HepG2 (cell line): ENCODE measurements around the gene RAB8A. TPM values are rescaled to one million over a fixed set of nuclear protein-coding genes. Genes with fewer than 3 reads are reported as not detected.

Source experiments
- BHLHE40 ChIP-seq: IDR thresholded peaks from 2 replicates; pipeline ENCODE4 v1.6.1; 2011; ENCODE audit warnings: low read length, improper control_type of control experiment
- BORCS8-MEF2B ChIP-seq: sonication (generic); formaldehyde crosslinking; IDR thresholded peaks from 2 replicates; pipeline ENCODE4 v1.8.0; 2022; ENCODE audit warnings: mild to moderate bottlenecking, missing genetic modification reagents
- DMAP1 ChIP-seq: IDR thresholded peaks from 2 replicates; pipeline ENCODE4 v1.6.1; 2016
- EED ChIP-seq: sonication (generic); formaldehyde crosslinking; IDR thresholded peaks from 2 replicates; pipeline ENCODE4 v1.5.0; 2020; ENCODE audit warnings: mild to moderate bottlenecking, missing genetic modification reagents
- FOXA3 ChIP-seq: IDR thresholded peaks from 2 replicates; pipeline ENCODE4 v1.6.1; 2016; ENCODE audit warnings: missing genetic modification reagents, missing compliant biosample characterization
- GABPA ChIP-seq, 2 experiments: IDR thresholded peaks; 2 replicates each; pipeline ENCODE4 v1.6.1; 2011 to 2016; ENCODE audit warnings: low read depth in 2 of 2, low read length in 1 of 2, missing biosample characterization in 1 of 2, missing genetic modification characterization in 1 of 2
- GATAD2A ChIP-seq: IDR thresholded peaks from 2 replicates; pipeline ENCODE4 v1.6.1; 2016
- HNRNPK ChIP-seq: fragments of 200-400 bp; formaldehyde crosslinking; IDR thresholded peaks from 2 replicates; pipeline ENCODE4 v1.6.1; 2018; ENCODE audit warnings: low read length, low read depth, moderate library complexity, mild to moderate bottlenecking; ENCODE audit not compliant: poor library complexity, severe bottlenecking
- HOXA3 ChIP-seq: sonication (generic); formaldehyde crosslinking; IDR thresholded peaks from 2 replicates; pipeline ENCODE4 v1.5.0; 2020; ENCODE audit warnings: missing genetic modification reagents
- KAT7 ChIP-seq: IDR thresholded peaks from 2 replicates; pipeline ENCODE4 v1.6.1; 2018; ENCODE audit warnings: borderline replicate concordance, missing compliant biosample characterization
- KLF13 ChIP-seq: sonication (generic); formaldehyde crosslinking; IDR thresholded peaks from 2 replicates; pipeline ENCODE4 v1.4.0; 2020; ENCODE audit warnings: mild to moderate bottlenecking, missing genetic modification reagents
- MTA1 ChIP-seq: sonication (generic); formaldehyde crosslinking; IDR thresholded peaks from 2 replicates; pipeline ENCODE4 v1.4.0; 2020; ENCODE audit warnings: missing genetic modification reagents, mild to moderate bottlenecking, borderline replicate concordance
- PBX2 ChIP-seq: IDR thresholded peaks from 2 replicates; pipeline ENCODE4 v1.6.1; 2016; ENCODE audit warnings: control low read depth
- RAD21 ChIP-seq: fragments of 450-650 bp; formaldehyde crosslinking; IDR thresholded peaks from 2 replicates; pipeline ENCODE4 v1.5.0; 2020; ENCODE audit warnings: mild to moderate bottlenecking
- REPIN1 ChIP-seq: sonication (generic); formaldehyde crosslinking; IDR thresholded peaks from 2 replicates; pipeline ENCODE4 v1.8.0; 2022; ENCODE audit warnings: missing genetic modification reagents, low read depth, mild to moderate bottlenecking, borderline replicate concordance
- SCMH1 ChIP-seq: sonication (generic); formaldehyde crosslinking; IDR thresholded peaks from 2 replicates; pipeline ENCODE4 v1.9.0; 2021; ENCODE audit warnings: missing genetic modification reagents, mild to moderate bottlenecking, borderline replicate concordance
- SRSF4 ChIP-seq: fragments of 200-400 bp; formaldehyde crosslinking; IDR thresholded peaks from one replicate; pipeline ENCODE4 v1.6.1; 2018; ENCODE audit warnings: mild to moderate bottlenecking, low read depth, low read length, moderate library complexity; ENCODE audit not compliant: poor library complexity, severe bottlenecking
- TCF12 ChIP-seq, 2 experiments: fragments of 450-650 bp in 1 of 2; sonication (generic) in 1 of 2; formaldehyde crosslinking in 1 of 2; IDR thresholded peaks; 2 replicates each; pipeline versions ENCODE4 v1.6.1 to v1.8.0; 2017 to 2022; ENCODE audit warnings: antibody characterized with exemption in 1 of 2, mild to moderate bottlenecking in 1 of 2, missing genetic modification reagents in 1 of 2, moderate library complexity in 1 of 2
- U2AF2 ChIP-seq: fragments of 200-400 bp; formaldehyde crosslinking; IDR thresholded peaks from 2 replicates; pipeline ENCODE4 v1.6.1; 2017; ENCODE audit warnings: low read depth, mild to moderate bottlenecking, low read length
- ZBTB39 ChIP-seq: sonication (generic); formaldehyde crosslinking; IDR thresholded peaks from 2 replicates; pipeline ENCODE4 v1.5.0; 2020; ENCODE audit warnings: missing genetic modification reagents
- ZC3H13 ChIP-seq: sonication (generic); formaldehyde crosslinking; IDR thresholded peaks from 2 replicates; pipeline ENCODE4 v1.8.1; 2023; ENCODE audit warnings: mild to moderate bottlenecking, missing genetic modification reagents, moderate library complexity
- ZNF460 ChIP-seq: sonication (generic); formaldehyde crosslinking; IDR thresholded peaks from 2 replicates; pipeline ENCODE4 v1.5.1; 2020; ENCODE audit warnings: missing genetic modification reagents, mild to moderate bottlenecking, borderline replicate concordance
- ZNF567 ChIP-seq: sonication (generic); formaldehyde crosslinking; IDR thresholded peaks from 2 replicates; pipeline ENCODE4 v1.8.1; 2023; ENCODE audit warnings: mild to moderate bottlenecking, missing genetic modification reagents, borderline replicate concordance
- ZNF597 ChIP-seq: sonication (generic); formaldehyde crosslinking; IDR thresholded peaks from 2 replicates; pipeline ENCODE4 v1.5.0; 2020; ENCODE audit warnings: missing genetic modification reagents
- ZNF605 ChIP-seq: sonication (generic); formaldehyde crosslinking; IDR thresholded peaks from 2 replicates; pipeline ENCODE4 v1.8.0; 2022; ENCODE audit warnings: mild to moderate bottlenecking, missing genetic modification reagents
- ZNF746 ChIP-seq: sonication (generic); formaldehyde crosslinking; IDR thresholded peaks from 2 replicates; pipeline ENCODE4 v1.8.0; 2022; ENCODE audit warnings: mild to moderate bottlenecking, missing genetic modification reagents
- ZNF75D ChIP-seq: sonication (generic); formaldehyde crosslinking; IDR thresholded peaks from 2 replicates; pipeline ENCODE4 v1.8.1; 2023; ENCODE audit warnings: missing genetic modification reagents, mild to moderate bottlenecking, borderline replicate concordance
- ZNF766 ChIP-seq: sonication (generic); formaldehyde crosslinking; IDR thresholded peaks from 2 replicates; pipeline ENCODE4 v1.5.0; 2020; ENCODE audit warnings: missing genetic modification reagents, borderline replicate concordance
- ZNF841 ChIP-seq: sonication (generic); formaldehyde crosslinking; IDR thresholded peaks from 2 replicates; pipeline ENCODE4 v1.8.1; 2023; ENCODE audit warnings: missing genetic modification reagents, borderline replicate concordance
- polyA plus RNA-seq, 8 experiments: library from polyadenylated mRNA; depleted of rRNA in 3 of 8; stranded (reverse) in 7 of 8; unstranded in 1 of 8; fragments of >200 nt; fragmentation: Illumina TruSeq in 4 of 8; extraction: Trizol in 4 of 8; gene quantifications; 2 replicates each; pipeline versions ENCODE4 v1.2.1 to v1.2.3, GENCODE V29; 2011 to 2016; ENCODE audit warnings: low read depth in 4 of 8, missing spikeins in 1 of 8, mixed read lengths in 1 of 8; ENCODE audit not compliant: insufficient read depth in 1 of 8
- total RNA-seq, 5 experiments: library from RNA; depleted of rRNA; stranded (reverse); fragments of >200 nt; fragmentation: Illumina TruSeq; extraction: Trizol; gene quantifications; 2 replicates each; pipeline ENCODE4 v1.2.3, GENCODE V29; 2016; ENCODE audit warnings: low read depth in 1 of 5

RAB8A gene
- total and polyA plus RNA-seq, 2 of the 13 experiments (the other 11 are each of a cell fraction or from before 2014, with no cell fraction given) = 36.7 to 45.0 TPM

GRCh38 chr19:16066611-16067104 lies 45.0 kb upstream of the RAB8A start (continued):
- TF ChIP-seq ZBTB39 (CRISPR knock-in tag) (no peak), MTA1 (CRISPR knock-in tag) (no peak), ZC3H13 (CRISPR knock-in tag) (no peak), FOXA3 (CRISPR knock-in tag) (peak; percentile 42; the same call in 1 of the 2 replicates), ZNF605 (peak; percentile 48; the same call in 1 of the 2 replicates), BHLHE40 (no peak), HOXA3 (CRISPR knock-in tag) (peak; percentile 16; the same call in 1 of the 2 replicates), TCF12 (IDR thresholded peaks at IDR 0.05) (no peak), TCF12 (CRISPR knock-in tag; IDR thresholded peaks at IDR 0.05) (no peak), RAD21 (peak; percentile 82), HNRNPK (no peak), ZNF75D (CRISPR knock-in tag) (no peak), ZNF841 (CRISPR knock-in tag) (no peak), GABPA (IDR thresholded peaks at IDR 0.05; ENCODE audit: low read depth, low read length) (no peak), GABPA (CRISPR knock-in tag; IDR thresholded peaks at IDR 0.05; ENCODE audit: low read depth) (peak; percentile 67), GATAD2A (CRISPR knock-in tag) (no peak), EED (CRISPR knock-in tag) (no peak), DMAP1 (CRISPR knock-in tag) (no peak), SCMH1 (CRISPR knock-in tag) (no peak), ZNF567 (CRISPR knock-in tag) (0 out of 2 replicates have a peak, but pooled peaks have one; percentile 51), KLF13 (CRISPR knock-in tag) (no peak), U2AF2 (no peak), ZNF597 (CRISPR knock-in tag) (no peak), ZNF460 (CRISPR knock-in tag) (no peak; the same call in 1 of the 2 replicates), KAT7 (CRISPR knock-in tag) (0 out of 2 replicates have a peak, but pooled peaks have one; percentile 39), ZNF746 (CRISPR knock-in tag) (no peak), REPIN1 (CRISPR knock-in tag) (no peak), SRSF4 (no peak), ZNF766 (CRISPR knock-in tag) (no peak), BORCS8-MEF2B (CRISPR knock-in tag) (no peak), PBX2 (0 out of 2 replicates have a peak, but pooled peaks have one; percentile 31)
